A549 (cell line): ENCODE results near the gene TRPC6. TPM values are rescaled to one million over a fixed set of nuclear protein-coding genes. Genes with fewer than 3 reads are reported as not detected.

ENCODE experiments used
- ATAC-seq, 2 experiments: fragments of 200-7000 bp in 1 of 2; fragments of >200 bp in 1 of 2; cut with Nextera tagmentation in 1 of 2; cut with Tn5 transposase in 1 of 2; 3 replicates each; pipeline versions ENCODE4 v1.8.0 to v1.9.1; 2018 to 2020; ENCODE audit warnings: mild to moderate bottlenecking in 1 of 2, moderate library complexity in 1 of 2
- CTCF ChIA-PET: fragments of 300-600 bp; sonication (Branson Sonifier 250); formaldehyde crosslinking; extraction: SDS; loops from one replicate; lab custom pipeline; 2021; ENCODE audit warnings: antibody characterized with exemption, inconsistent platforms; lab: Yijun Ruan, JAX
- POLR2A ChIA-PET: fragments of 350-600 bp; formaldehyde crosslinking; extraction: SDS; loops from one replicate; lab custom pipeline; 2021; ENCODE audit warnings: antibody characterized with exemption, inconsistent platforms; lab: Yijun Ruan, JAX
- DNase-seq, 2 experiments: peaks; one replicate each; pipeline versions ENCODE4 v3.0.0 to v3.0.0-alpha.2; 2011 to 2016; ENCODE audit warnings: low read depth in 1 of 2, low spot score in 1 of 2
- FAIRE-seq: peaks from 2 replicates; lab custom pipeline; 2011; peaks lifted over from hg19 to GRCh38; lab: Jason Lieb, UNC
- H3K27ac ChIP-seq, 2 experiments: fragments of >200 bp; sonication (Bioruptor Twin); formaldehyde crosslinking; 3 replicates each; pipeline ENCODE4 v1.5.1; 2016 to 2017
- H3K4me1 ChIP-seq: fragments of >200 bp; sonication (Bioruptor Twin); formaldehyde crosslinking; 3 replicates; pipeline ENCODE4 v1.6.1; 2016
- H3K4me2 ChIP-seq: fragments of >200 bp; sonication (Bioruptor Twin); formaldehyde crosslinking; 3 replicates; pipeline ENCODE4 v1.6.1; 2016
- H3K4me3 ChIP-seq: fragments of >200 bp; sonication (Bioruptor Twin); formaldehyde crosslinking; 3 replicates; pipeline ENCODE4 v1.5.1; 2016
- H3K9me3 ChIP-seq: fragments of >200 bp; sonication (Bioruptor Twin); formaldehyde crosslinking; 3 replicates; pipeline ENCODE4 v1.6.1; 2016
- ATOH8 ChIP-seq: fragments of 250-450 bp; sonication (Bioruptor Pico); IDR thresholded peaks from 2 replicates; pipeline ENCODE4 v1.5.0; 2020; ENCODE audit warnings: low read depth, mild to moderate bottlenecking, moderate library complexity
- BHLHE40 ChIP-seq: IDR thresholded peaks from 2 replicates; pipeline ENCODE4 v1.6.1; 2012; ENCODE audit warnings: low read depth, low read length, inconsistent platforms
- CBX2 ChIP-seq: fragments of 200-600 bp; sonication (generic); IDR thresholded peaks from 2 replicates; pipeline ENCODE4 v1.6.1; 2016; ENCODE audit warnings: low read depth, mild to moderate bottlenecking, borderline replicate concordance
- CEBPB ChIP-seq, 2 experiments: fragments of >200 bp in 1 of 2; sonication (Bioruptor Twin) in 1 of 2; formaldehyde crosslinking in 1 of 2; IDR thresholded peaks; 2 replicates each; pipeline ENCODE4 v1.6.1; 2012 to 2016
- CHD4 ChIP-seq: fragments of 200-600 bp; sonication (generic); IDR thresholded peaks from 2 replicates; pipeline ENCODE4 v1.6.1; 2016; ENCODE audit warnings: antibody characterized with exemption, mild to moderate bottlenecking, borderline replicate concordance
- CTCF ChIP-seq: fragments of >200 bp; sonication (Bioruptor Twin); formaldehyde crosslinking; IDR thresholded peaks from 3 replicates; pipeline ENCODE4 v1.5.1; 2016
- E2F6 ChIP-seq: IDR thresholded peaks from 2 replicates; pipeline ENCODE4 v1.6.1; 2012; ENCODE audit warnings: low read depth, borderline replicate concordance
- EHMT2 ChIP-seq: fragments of 200-600 bp; sonication (generic); IDR thresholded peaks from 2 replicates; pipeline ENCODE4 v1.6.1; 2016; ENCODE audit warnings: antibody characterized with exemption, low read depth, mild to moderate bottlenecking, moderate library complexity
- EP300 ChIP-seq, 2 experiments: fragments of >200 bp; sonication (Bioruptor Twin); formaldehyde crosslinking; IDR thresholded peaks; 2 replicates in 1 of 2; 3 replicates in 1 of 2; pipeline ENCODE4 v1.6.1; 2016 to 2017
- GATA3 ChIP-seq: IDR thresholded peaks from 2 replicates; pipeline ENCODE4 v1.6.1; 2012; ENCODE audit warnings: borderline replicate concordance
- HEYL ChIP-seq: fragments of 250-450 bp; sonication (Bioruptor Pico); IDR thresholded peaks from 2 replicates; pipeline ENCODE4 v1.8.0; 2021; ENCODE audit warnings: mild to moderate bottlenecking, moderate library complexity
- HOXA7 ChIP-seq: fragments of 250-450 bp; sonication (Bioruptor Pico); IDR thresholded peaks from 2 replicates; pipeline ENCODE4 v1.5.0; 2020; ENCODE audit warnings: mild to moderate bottlenecking, moderate library complexity
- HOXB13 ChIP-seq: fragments of 250-450 bp; sonication (Bioruptor Pico); IDR thresholded peaks from 2 replicates; pipeline ENCODE4 v1.5.0; 2020; ENCODE audit warnings: low read depth, mild to moderate bottlenecking, moderate library complexity
- JUNB ChIP-seq: fragments of >200 bp; sonication (Bioruptor Twin); formaldehyde crosslinking; IDR thresholded peaks from 2 replicates; pipeline ENCODE4 v1.6.1; 2016
- KDM5A ChIP-seq: fragments of 200-600 bp; sonication (generic); IDR thresholded peaks from 2 replicates; pipeline ENCODE4 v1.6.1; 2016; ENCODE audit warnings: antibody characterized with exemption, mild to moderate bottlenecking
- MYC ChIP-seq: IDR thresholded peaks from 2 replicates; pipeline ENCODE4 v1.6.1; 2012; ENCODE audit warnings: mild to moderate bottlenecking, inconsistent platforms, low read length, improper control_type of control experiment, borderline replicate concordance
- NFE2L2 ChIP-seq: fragments of 150-350 bp; conservative IDR thresholded peaks from 2 replicates; pipeline ENCODE4 v1.6.1; 2014; ENCODE audit warnings: low read length
- POLR2A ChIP-seq: IDR thresholded peaks from 2 replicates; pipeline ENCODE4 v1.6.1; 2012; ENCODE audit warnings: mild to moderate bottlenecking, low read length
- POLR2AphosphoS2 ChIP-seq: conservative IDR thresholded peaks from 2 replicates; pipeline ENCODE4 v1.6.1; 2012; ENCODE audit warnings: low read length, improper control_type of control experiment, inconsistent platforms
- RCOR1 ChIP-seq: fragments of 150-350 bp; IDR thresholded peaks from 2 replicates; pipeline ENCODE4 v1.6.1; 2014; ENCODE audit warnings: antibody characterized with exemption, low read length, low read depth
- REST ChIP-seq: fragments of 200-600 bp; sonication (generic); IDR thresholded peaks from 2 replicates; pipeline ENCODE4 v1.6.1; 2016; ENCODE audit warnings: antibody characterized with exemption, mild to moderate bottlenecking, moderate library complexity
- RFX5 ChIP-seq: fragments of 450-650 bp; IDR thresholded peaks from 2 replicates; pipeline ENCODE4 v1.7.1; 2014; ENCODE audit warnings: antibody characterized with exemption, mild to moderate bottlenecking, moderate library complexity
- RNF2 ChIP-seq: fragments of 200-600 bp; sonication (generic); IDR thresholded peaks from 2 replicates; pipeline ENCODE4 v1.6.1; 2016; ENCODE audit warnings: low read depth, mild to moderate bottlenecking, antibody characterized with exemption, moderate library complexity, borderline replicate concordance
- SREBF2 ChIP-seq: fragments of 450-650 bp; IDR thresholded peaks from 2 replicates; pipeline ENCODE4 v1.6.1; 2014; ENCODE audit warnings: mild to moderate bottlenecking, moderate library complexity
- ZNF302 ChIP-seq: fragments of 250-450 bp; sonication (Bioruptor Pico); IDR thresholded peaks from 2 replicates; pipeline ENCODE4 v1.9.0; 2021; ENCODE audit warnings: inconsistent platforms, mild to moderate bottlenecking, moderate library complexity
- WGBS: methylation state at CpG from one replicate; pipeline ENCODE4 v1.1.6; 2017; ENCODE audit errors: missing lambda C conversion rate; 5-methylcytosine and 5-hydroxymethylcytosine counted together
- polyA plus RNA-seq, 4 experiments: library from polyadenylated mRNA; depleted of rRNA in 3 of 4; stranded (reverse); fragments of >200 nt; fragmentation: RNase III in 1 of 4; extraction: RNeasy Plus Mini Kit Qiagen cat#74134 plus additional on column Dnase treatment in 1 of 4; gene quantifications; 2 replicates in 3 of 4; 3 replicates in 1 of 4; pipeline ENCODE4 v1.2.3, GENCODE V29; 2011 to 2017
- TF ChIP-seq, protein P1 (sequence below): fragments of 450-650 bp; IDR thresholded peaks from 2 replicates; pipeline ENCODE4 v1.6.1; 2014; ENCODE audit warnings: antibody characterized with exemption
- TF ChIP-seq, protein P2 (sequence below): IDR thresholded peaks from 2 replicates; pipeline ENCODE4 v1.6.1; 2012

Gene TRPC6
- polyA plus RNA-seq, 2 of the 4 experiments (the other 2 are of a cell fraction): 0.70 to 1.0 TPM

- TF ChIP-seq, protein P1, sequence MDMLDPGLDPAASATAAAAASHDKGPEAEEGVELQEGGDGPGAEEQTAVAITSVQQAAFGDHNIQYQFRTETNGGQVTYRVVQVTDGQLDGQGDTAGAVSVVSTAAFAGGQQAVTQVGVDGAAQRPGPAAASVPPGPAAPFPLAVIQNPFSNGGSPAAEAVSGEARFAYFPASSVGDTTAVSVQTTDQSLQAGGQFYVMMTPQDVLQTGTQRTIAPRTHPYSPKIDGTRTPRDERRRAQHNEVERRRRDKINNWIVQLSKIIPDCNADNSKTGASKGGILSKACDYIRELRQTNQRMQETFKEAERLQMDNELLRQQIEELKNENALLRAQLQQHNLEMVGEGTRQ: no peak
- TF ChIP-seq HEYL (CRISPR knock-in tag) (no peak), REST (no peak)
Measured at GRCh38 chr11:101612481-101612880, 28.7 kb upstream of the TRPC6 start (continued).

- ChIA-PET CTCF (no interaction called here), POLR2A (no interaction called here)
- WGBS: 68% methylated on average over 3 of the region's 3 CpGs
- Histone ChIP-seq H3K9me3 (no peaks in the 10 kb centered on the region), H3K4me1 (no peaks in the 10 kb centered on the region), H3K4me2 (no peak overlapping the region), H3K4me3 (no peak overlapping the region), H3K27ac (no peak overlapping the region)
- FAIRE-seq (no peak), ATAC-seq (no peak), DNase-seq (no peak)
- TF ChIP-seq EP300 (IDR thresholded peaks at IDR 0.05): no peak
- no peak for TF ChIP-seq HOXB13
- TF ChIP-seq ZNF302 (CRISPR knock-in tag): no peak
- TF ChIP-seq CBX2: no peak
- no peak for TF ChIP-seq POLR2AphosphoS2
- no peak for TF ChIP-seq BHLHE40
- TF ChIP-seq, protein P2, sequence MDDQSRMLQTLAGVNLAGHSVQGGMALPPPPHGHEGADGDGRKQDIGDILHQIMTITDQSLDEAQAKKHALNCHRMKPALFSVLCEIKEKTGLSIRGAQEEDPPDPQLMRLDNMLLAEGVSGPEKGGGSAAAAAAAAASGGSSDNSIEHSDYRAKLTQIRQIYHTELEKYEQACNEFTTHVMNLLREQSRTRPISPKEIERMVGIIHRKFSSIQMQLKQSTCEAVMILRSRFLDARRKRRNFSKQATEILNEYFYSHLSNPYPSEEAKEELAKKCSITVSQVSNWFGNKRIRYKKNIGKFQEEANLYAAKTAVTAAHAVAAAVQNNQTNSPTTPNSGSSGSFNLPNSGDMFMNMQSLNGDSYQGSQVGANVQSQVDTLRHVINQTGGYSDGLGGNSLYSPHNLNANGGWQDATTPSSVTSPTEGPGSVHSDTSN: no peak
- no peak for TF ChIP-seq SREBF2
- TF ChIP-seq RCOR1: no peak
- TF ChIP-seq RFX5: no peak
- TF ChIP-seq POLR2A: no peak
- TF ChIP-seq MYC: no peak
- TF ChIP-seq CTCF: no peak
Measured at GRCh38 chr11:101600924-101601323, 17.1 kb upstream of the TRPC6 start.

- H3K4me3 ChIP-seq: no peak overlapping the region
- no peak overlapping the region for H3K4me2 ChIP-seq
- FAIRE-seq: no peak
- POLR2A ChIA-PET: no interaction called here
- no peak overlapping the region for H3K27ac ChIP-seq
- H3K9me3 ChIP-seq: no peaks in the 10 kb centered on the region
- CTCF ChIA-PET: no interaction called here
- ATAC-seq: no peak
- DNase-seq: no peak
- 82% methylated on average over 5 of the region's 5 CpGs for WGBS
- H3K4me1 ChIP-seq: no peaks in the 10 kb centered on the region
- no peak for TF ChIP-seq E2F6
- TF ChIP-seq NFE2L2: no peak
- TF ChIP-seq ATOH8 (CRISPR knock-in tag): no peak
- no peak for TF ChIP-seq SREBF2
- TF ChIP-seq CEBPB (IDR thresholded peaks at IDR 0.05): no peak
- TF ChIP-seq EHMT2: no peak
- no peak for TF ChIP-seq GATA3
- TF ChIP-seq KDM5A: no peak
- TF ChIP-seq JUNB: no peak
- no peak for TF ChIP-seq RNF2
- no peak for TF ChIP-seq HOXA7 (CRISPR knock-in tag)
- TF ChIP-seq, protein P2: no peak
- no peak for TF ChIP-seq CHD4
Measured at GRCh38 chr11:101586965-101587364, 3.2 kb upstream of the TRPC6 start.
